ENCODE results near the gene TRPM8. TPM values are rescaled to one million over a fixed set of nuclear protein-coding genes. Genes with fewer than 3 reads are reported as not detected.

The TRPM8 gene
- total RNA-seq, 1 donor from 2014 or later = not detected

DNA sequence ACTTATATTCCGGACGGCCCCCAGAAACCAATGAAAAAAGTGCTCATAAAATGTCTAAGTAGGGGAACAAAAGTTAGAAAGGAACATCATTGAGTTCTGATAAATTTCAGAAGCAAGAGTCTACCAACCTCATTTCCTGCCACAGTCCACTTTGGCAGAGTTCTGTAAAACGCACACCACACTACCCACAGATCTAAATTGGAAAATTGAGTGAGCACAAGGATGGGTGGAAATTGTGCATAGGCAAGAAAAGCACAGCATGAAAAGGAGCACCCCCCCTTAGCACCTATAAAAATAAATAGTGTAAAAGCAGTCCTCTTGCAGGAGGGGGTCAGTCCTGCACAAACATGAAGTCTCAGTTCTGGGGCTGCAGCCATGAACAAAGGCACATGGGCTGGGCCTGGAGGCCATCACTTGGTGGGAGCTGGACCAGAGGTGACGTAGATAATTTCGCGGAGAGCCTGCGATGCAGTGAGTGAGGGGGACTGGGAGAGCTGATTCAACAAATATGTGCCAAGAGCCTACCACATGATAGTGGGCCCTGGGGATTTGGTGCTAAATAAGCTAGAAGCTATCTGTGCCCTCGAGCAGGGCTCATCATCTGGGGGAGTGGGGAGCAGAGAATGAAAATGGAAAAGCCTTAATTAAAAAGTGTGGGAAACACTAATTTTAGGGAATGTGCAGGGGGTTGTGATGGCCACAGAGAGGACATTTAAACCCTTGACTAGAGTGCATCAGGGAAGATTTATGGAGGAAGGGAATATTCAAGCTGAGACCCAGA is 84.4 kb downstream of the TRPM8 start:
- DNase-seq (ENCODE audit: low read depth, low spot score) = no peak

DNA sequence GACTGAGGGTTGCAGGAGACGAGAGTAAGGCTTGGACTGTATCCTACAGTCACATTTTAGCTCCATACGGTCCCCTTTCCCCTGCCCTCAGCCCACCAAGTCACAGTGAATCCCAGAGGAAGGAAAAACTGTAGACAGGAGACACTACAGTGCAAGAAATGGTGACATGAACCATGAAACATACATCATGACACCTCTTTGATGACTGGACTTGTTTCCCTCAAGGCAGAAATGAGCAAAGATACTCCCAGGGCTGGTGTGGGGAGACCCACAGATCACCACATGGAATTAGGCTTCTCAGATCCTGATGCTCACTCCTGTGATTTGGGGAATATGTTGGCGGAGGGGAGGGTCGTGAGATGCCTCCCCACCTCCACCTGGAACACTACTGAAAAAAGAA is 85.1 kb downstream of the TRPM8 start:
- no peak for DNase-seq (ENCODE audit: low read depth, low spot score)

DNA sequence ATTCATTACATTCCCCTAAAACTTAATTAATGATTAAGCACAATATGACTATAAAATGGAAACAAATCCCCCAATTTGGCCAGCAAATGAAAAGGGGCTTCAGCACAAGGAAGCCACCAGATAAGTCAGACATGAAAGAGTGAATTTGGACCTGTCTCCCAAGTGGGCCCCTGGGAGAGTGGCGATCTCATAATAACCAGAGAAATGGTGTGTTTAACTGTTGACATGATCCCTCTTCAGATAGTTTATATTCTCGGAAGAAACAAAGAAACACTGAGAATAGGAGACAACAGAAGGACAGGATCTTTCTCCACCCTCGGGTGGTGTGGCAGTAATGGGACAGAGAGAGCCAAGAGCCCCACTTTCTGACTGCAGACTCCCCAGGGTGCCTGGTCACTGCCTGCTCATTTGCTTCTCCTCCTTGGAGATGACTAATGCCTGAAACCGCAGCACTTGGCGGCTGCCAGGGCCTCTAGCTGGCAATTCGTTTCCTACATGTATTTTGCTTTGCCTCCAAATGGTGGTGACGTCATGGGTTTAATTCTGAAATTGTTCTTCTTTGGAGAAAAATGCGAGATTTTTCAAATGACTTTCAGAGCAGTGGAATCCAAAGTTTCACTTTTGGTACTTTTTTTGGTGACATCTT is 86.9 kb downstream of the TRPM8 start:
- DNase-seq (ENCODE audit: low read depth, low spot score) = no peak

DNA sequence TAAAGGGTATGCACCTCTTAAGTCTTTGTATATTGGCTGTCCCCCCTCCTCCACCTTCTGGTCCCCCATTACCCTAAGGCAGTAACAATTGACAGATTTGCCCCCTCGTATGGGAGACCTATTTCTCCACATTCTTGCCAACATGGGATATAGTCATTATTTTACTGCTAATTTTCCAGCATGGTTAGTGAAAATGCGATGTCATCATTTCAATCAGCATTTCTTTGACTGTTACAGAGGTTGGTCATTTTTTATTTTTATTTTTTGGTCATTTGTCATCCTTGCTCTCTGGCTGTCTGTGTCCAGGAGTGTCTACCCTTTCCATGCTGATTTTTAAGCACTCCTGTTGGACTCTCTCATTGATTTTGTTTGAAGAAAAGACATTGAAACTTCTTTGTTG is 88.0 kb downstream of the TRPM8 start:
- no peak for DNase-seq (ENCODE audit: low read depth, low spot score)

DNA sequence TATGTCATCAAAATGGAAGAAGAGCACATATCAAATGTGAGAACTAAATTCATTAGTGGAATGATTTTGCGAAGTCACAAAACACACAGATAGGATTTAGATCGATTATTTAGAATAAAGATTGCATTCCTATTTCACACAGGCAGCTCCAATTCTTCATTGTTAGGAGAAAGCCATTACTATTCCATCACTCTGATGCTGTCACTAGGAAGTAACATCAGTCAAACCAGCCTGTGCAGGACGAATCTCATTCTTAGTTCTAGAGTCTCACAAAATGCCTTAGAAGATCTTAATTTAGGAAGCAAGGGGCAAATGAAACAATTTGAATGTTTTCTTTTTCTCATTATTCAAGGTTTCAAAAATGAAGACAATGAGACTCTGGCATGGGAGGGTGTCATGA is 89.3 kb downstream of the TRPM8 start:
- no peak for DNase-seq (ENCODE audit: low read depth, low spot score)

DNA sequence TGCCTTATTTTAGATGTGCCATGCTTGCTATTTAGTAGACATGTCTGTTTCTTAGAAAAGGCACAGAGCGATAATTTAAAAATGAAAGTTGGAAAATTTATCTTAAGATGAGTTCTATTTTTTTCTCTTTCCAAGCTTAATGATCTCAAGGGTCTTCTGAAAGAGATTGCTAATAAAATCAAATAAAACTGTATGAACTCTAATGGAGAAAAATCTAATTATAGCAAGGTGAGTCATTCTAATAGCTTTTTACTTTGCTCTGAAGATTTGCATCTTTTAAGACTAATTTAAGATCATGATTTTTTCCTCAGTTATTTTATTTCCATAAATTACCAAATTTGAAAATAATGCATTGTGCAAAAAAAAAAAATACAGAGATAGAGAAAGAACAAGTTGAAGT is 97.3 kb downstream of the TRPM8 start:
- DNase-seq (ENCODE audit: low read depth, low spot score) = no peak

DNA sequence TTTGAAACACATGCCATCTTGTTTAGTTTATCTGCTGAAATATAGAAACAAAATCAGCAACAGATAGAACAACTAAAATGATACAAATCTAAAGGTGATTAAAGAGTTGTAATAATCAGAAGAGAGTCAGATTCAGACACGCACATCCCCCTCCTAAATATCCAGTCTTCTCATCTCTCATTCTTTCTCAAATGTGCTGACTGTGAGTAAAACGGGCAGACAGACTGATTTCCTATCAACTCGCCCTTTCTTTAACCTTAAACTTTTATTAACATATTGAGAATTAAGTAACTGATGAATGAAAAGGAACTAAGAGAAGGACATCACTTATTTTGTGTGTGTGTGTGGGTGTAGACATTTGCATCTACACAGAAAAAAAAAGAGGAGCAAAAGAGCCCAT is 98.7 kb downstream of the TRPM8 start:
- DNase-seq (ENCODE audit: low read depth, low spot score) = no peak

DNA sequence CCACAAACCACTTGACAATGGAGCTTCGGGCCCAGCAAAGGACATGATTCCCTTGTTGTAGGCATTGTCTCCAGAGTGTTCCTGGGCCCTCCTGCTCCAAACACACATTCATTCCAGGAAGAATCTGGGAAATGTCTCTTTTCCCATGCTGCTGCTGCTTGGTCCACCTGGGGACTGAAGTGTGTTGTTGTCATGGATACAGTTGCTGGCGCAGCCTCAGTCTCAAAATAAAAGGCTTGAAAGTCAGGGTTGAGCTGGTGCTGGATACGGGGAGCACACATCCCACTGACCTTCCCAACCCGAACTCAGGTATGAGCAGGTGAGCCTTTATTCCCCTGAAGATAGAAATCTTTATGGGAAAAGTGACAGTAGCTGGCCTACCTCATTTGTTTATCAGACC is 102.7 kb downstream of the TRPM8 start:
- no peak for DNase-seq (ENCODE audit: low read depth, low spot score)

DNA sequence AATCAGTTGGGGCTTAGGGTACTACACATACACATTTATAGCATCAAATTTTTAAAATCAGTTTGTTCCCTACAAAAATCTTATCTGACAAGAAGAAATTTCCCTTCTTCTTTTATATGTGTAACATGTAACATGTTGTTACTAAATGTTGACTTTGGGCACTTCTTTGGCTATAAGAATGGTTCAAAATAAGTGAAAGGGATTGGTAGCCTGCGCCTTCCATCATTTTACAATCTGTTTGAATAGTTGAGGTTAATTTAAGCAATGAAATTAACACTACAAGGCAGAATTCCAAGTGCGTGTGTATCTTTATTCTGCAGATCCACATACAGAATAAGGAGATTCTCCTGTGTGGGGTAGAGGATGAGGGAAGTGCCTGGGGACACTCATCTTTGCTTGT is 103.2 kb downstream of the TRPM8 start:
- no peak for DNase-seq (ENCODE audit: low read depth, low spot score)

DNA sequence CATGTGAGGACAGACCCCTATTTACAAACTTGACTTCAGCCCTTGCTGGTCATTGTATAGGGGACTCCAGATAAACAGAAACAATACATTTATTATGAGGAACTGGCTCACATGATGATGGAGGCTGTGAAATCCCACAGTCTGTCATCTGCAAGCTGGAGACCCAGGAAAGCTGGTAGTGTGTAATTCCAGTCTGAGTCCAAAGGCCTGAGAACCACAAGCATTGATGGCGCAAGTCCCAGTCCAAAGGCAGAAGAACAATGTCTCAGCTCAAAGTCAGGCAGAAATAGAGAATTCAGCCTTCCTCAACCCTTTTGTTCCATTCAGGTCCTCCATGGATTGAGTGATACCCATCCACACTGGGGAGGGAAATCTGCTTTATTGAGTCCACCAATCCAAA is 105.3 kb downstream of the TRPM8 start:
- no peak for DNase-seq (ENCODE audit: low read depth, low spot score)

DNA sequence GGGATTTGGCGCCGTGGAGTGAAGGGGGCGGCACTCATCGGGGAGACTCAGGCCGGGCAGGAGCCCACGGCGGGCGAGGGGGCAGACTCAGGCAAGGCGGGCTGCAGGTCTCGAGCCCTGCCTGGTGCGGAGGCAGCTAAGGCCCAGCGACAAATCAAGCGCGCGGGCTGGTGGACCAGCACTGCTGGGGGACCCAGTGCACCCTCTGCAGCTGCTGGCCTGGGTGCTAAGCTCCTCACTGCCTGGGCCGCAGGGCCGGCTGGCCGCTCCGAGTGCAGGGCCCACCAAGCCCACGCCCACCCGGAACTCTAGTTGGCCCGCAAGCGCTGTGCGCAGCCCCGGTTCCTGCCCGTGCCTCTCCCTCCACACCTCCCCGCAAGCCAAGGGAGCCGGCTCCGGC is 107.1 kb downstream of the TRPM8 start:
- no peak for DNase-seq (ENCODE audit: low read depth, low spot score)

DNA sequence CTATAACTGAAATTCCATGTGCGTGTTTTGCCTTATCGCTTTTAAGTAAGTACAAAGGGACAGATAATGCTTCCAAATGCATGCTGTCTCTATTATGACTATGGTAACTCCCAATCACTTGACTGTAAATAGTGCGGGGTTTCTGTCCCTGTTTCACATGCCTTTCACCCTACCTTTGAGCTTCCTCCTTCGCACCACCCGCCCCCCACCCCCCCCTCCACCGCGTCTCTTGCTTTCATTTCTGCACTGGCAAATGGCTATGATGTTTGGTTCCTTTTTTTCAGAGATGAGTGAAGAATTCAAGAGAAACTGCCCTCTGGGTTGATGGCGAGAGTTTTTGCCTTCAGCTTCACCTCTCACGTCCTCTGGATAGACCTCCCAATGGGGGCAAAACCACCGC is 108.3 kb downstream of the TRPM8 start:
- no peak for DNase-seq (ENCODE audit: low read depth, low spot score)

DNA sequence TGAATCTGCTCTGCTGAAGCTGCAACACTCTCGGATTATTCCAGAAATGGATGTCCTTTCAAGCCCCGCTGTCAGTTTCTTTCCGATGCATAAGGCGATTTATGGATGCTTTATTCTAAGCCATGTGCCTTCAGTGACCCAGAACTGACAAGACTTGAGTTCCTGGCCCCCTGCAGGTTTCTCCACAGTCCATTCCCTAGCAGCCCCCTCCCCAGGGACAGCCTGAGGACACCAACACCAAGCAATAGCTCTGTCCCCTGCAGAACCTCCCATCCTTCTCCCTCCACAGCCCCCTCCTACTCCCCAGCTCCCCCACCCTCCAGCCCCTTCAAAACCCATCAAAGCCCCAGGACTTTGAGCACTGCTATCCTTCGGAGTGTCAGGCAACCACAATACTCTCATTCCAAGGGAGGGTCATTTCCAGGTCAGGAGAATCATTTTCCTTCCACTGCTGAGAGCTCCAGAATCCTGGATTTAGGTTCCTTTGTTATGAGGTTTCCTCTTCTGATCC is 108.8 kb downstream of the TRPM8 start:
- DNase-seq (ENCODE audit: low read depth, low spot score) = no peak

DNA sequence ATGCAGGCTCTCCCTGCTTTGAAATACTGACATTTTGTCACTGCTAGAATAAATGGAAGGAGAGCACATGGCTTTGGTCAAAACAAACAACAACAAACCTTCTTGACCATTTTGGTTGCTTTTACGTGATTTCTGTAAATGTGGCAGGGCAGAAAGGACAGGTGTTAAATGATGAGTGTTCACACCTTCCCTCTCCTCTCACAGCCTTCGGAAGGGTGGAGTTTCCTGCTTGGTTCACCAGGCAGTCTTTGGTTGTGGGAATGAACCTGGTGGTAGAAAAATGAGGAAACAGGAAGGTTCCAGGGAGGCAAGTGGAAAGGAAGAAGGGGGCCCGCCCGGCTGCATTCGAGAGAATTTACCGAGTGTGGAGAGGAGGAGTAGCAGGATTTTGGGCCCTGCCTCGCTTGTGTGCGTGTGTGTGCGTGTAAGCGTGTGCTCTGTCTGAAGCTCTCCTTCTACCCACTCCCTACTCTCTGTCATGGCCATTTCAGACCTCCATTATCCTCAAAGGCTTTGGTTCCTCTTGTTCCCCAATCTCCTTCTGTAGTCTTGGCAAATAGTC is 109.6 kb downstream of the TRPM8 start:
- DNase-seq (ENCODE audit: low read depth, low spot score) = no peak

DNA sequence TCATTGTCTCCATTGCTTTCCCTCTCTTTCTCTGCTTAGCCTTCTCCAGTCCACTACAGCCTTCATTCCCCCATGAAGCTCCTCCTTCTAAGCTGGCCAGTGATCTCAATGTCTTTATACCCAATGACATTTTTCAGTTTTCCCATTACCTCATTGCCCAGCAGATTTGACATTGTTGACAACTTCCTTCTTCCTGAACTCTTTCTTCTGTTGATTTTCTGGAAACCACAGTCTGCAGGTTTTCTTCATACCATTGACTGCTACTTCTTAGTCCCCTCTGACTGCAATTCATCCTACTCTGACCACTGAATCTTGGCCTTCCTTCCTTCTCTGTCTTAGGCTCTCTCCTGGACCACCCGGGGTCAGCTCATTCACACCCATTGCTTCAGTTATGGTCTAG is 110.5 kb downstream of the TRPM8 start:
- no peak for DNase-seq (ENCODE audit: low read depth, low spot score)

DNA sequence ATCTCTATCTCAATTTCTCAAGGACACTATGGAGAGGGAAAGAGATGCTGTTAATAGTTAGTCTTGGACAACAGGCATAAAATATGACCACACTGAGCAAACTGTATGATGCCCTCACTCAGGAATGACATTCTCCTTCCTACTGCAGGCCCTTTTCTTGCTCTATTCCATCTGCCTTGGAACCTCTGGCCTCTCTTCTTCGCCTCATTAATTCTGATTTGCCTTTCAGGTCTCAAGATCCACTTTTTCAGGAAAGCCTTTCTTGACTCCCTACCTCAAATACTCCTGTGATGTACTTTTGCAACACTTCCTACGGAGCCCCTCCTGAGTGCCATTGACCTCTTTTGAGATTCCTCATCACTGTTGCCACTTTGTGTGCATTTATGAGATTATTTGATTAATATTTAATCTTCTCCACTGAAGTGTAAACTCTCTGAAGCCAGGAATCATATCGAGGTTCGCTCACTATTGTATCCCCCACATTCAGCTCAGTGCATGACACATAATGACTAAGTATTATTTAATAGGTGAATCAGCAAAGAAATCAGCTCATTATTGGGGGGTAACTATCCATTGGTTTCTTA is 112.1 kb downstream of the TRPM8 start:
- no peak for DNase-seq (ENCODE audit: low read depth, low spot score)

DNA sequence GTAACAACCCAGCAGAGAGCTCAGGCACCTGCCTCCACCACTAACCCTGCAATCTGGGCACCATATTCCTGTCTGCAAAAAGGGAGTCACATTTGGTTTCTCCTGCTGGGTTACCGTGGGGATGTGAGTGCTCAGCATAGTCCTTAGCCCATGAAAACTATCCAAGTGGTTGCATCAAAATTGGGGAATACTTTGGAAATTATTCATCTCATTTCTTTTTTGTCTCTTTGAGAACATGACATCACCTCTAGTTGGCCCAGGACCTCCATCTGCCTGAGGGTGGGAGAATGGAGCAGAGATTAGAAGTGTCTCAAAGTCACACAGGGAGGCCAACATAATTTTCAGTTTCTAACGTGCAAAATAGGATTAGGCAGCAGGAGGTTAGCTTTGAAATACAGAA is 114.0 kb downstream of the TRPM8 start:
- no peak for DNase-seq (ENCODE audit: low read depth, low spot score)

DNA sequence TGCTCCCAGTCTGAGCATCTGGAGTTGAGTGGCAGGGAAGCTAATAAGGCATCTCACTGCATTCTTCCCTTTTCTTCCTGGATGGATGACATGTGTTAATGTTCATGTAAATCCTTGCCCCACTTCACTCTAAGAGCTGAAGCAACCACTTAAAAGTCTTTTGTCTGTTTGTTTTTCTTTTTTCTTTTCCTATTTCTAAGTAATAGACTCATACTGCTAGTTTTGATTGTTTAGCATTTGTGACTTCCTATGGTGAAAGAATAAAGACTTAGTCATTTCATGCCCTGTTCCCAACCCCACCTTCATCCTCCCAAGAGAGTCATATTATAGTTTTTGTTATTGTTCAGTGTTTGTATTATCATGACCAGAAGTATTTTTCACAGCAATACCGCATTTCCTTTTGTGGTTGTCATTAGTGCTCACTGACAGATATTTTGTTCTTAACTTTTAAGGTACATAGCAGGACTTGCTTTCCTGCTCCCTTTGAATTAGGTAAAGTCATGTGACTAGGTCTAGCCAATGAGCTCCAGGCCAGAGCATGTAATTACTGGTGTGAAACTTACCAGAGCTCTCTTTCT is 115.2 kb downstream of the TRPM8 start:
- DNase-seq (ENCODE audit: low read depth, low spot score) = no peak

DNA sequence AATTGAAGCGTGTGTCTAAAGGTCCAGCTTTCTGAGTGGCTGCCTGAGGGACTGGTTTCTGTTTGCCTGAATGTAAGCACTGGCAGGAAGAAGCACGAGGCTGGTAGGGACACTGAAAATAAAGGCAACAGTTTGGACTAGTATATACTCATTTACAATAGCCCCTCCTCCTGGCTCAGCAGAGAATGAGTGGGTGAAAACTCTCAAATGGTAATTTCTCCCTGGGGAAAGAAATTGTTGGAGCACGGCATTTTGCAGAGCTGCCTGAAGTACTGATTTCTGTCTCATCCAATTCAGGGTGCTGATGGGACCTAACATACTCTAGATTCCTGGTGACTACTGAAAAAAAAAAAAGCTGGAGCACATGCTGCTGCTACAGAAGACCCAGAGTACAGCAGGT is 116.0 kb downstream of the TRPM8 start:
- no peak for DNase-seq (ENCODE audit: low read depth, low spot score)

DNA sequence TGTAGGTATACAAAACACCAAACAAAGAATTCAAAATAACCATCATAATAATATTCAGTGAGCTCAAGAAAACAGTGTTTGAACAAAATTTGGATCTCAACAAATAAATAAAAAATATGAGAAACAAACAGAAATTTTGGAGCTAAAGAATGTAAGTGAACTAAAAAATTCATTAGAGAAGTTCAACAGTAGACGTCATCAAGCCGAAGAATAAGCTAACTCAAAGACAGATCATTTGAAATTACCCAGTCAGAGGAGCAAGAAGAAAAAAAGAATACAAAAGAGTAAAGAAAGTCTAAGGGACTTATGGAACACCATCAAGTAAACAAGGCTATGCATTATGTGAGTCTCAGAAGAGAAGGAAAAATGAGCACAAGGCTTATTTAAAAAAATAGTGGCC is 116.7 kb downstream of the TRPM8 start:
- no peak for DNase-seq (ENCODE audit: low read depth, low spot score)

DNA sequence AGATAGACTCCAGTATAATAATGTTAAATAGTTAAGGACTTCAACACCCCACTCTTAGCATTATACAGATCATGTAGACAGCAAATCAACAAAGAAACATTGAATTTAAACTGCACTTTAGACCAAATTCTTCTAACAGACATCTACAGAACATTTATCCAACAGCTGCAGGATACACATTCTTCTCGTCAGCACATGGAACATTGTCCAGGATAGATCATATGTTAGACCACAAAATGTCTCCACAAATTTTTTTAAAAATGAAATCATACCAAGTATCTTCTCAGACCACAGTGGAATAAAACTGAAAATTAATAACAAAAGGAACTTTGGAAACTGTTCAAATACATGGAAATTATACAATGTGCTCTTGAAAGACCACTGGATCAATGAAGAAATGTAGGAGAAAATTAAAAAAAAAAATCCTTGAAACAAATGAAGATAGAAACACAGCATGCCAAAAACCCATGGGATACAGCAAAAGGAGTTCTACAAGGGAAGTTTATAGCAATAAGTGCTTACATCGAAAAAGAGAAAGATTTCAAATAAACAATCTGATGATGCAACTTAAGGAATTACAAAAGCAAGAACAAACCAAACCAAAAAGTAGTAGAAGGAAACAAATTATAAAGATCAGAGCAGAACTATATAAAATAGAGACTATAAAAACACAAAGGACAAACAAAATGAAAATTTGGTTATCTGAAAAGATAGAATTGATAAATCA is 121.1 kb downstream of the TRPM8 start:
- no peak for DNase-seq (ENCODE audit: low read depth, low spot score)
